Nucleus accumbens (tissue), 56 donors: ENCODE data around the gene ACER1.
"Not testable (repeated sequence)": the region's sequence is repeated elsewhere in the genome, so short reads cannot be mapped to it uniquely, and the experiment has no call there.

ENCODE experiments used
- DNase-seq, 56 donors: peaks; one replicate each; lab custom pipeline; 2025; lab: John Stamatoyannopoulos, UW

ACER1 gene

DNA sequence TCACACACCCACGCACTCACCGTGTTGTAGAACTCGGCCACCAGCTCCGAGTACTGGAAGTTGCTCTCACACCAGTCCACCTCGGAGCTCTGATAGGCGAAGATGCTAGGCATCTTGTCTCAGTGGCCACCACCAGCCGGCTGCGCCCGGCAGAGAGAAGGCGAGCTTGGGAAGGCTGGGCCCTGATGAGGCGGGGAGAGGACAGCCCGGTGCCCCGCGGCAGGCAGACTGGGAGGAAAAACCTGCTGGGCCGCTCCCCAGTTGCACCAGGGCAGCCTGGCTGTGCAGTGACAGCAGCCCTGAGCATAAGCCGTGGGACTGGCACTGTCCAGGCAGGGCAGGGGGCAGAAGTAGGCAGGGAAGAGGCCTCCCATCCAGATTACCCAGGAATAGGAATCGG, at the start of gene ACER1:
ACER1 (minus strand) TSS at position 174 of the 400 bp plus-strand sequence; CDS start at position 113, 61 bp downstream.
- DNase-seq: no peak

GRCh38 chr19:6383188-6383587, 49.8 kb upstream of the ACER1 start:
- no peak for DNase-seq

- DNase-seq: peak in 21 of 56 donors; percentile 3 to 69 (median 35)
Measured at GRCh38 chr19:6381030-6381750, 47.8 kb upstream of the ACER1 start.

GRCh38 chr19:6379744-6380143, 46.3 kb upstream of the ACER1 start:
- DNase-seq: no peak

GRCh38 chr19:6378486-6378885, 45.1 kb upstream of the ACER1 start:
- no peak for DNase-seq

DNA sequence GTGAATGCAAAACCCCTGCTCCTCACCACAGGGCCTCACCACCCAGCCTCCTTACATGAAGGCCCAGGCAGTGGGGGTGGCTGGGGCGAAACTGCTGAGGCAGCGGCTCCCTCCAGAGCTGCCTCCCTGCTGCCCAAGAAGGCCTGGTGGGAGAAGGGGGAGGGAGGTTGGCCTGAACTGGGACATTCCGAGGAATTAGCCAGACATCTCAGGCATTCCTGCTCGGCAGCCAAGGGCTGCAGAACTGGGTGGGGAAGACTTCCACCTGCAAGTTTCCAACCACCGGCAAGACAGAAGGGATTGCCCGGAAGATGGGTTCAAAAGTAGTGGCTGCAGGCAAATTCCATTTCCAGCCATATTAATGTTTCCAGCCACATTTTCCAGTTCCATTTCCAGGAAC, 44.6 kb upstream of the ACER1 start:
- no peak for DNase-seq

DNA sequence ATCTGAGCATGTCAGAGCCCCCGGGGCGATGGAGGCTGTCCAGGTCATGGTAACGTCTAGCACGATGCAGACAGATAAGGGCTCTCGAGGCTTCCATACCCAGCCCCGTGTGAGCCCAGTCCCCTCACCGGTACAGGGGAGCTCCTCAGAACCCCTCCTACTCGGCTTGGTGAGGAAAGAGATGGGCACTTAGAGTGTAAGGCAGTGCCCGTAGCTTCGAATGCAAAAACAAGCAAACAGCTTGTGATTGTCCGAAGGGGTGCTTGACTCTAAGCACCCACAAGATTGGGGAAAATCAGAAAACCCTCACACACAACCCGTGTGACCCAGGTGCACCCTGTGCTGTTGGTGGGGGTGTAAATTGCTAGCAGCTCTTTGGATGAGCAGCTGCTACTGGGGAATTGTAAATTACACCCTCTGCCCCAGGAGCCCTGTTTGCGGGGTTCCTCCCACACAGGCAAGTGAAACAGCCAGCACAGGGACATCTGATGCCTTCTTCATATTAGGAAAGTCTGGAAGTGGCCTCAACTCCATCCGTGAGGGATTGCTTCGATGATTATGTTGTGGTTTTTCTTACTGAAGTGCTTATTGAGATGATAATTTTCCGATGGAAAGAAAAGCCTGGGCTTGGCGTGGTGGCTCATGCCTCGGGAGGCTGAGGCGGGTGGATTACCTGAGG, 43.2 kb upstream of the ACER1 start:
- DNase-seq: peak in 1 of 56 donors; percentile 4

GRCh38 chr19:6375411-6376010, 42.1 kb upstream of the ACER1 start, which contains the start of gene PSPN:
TSS of gene PSPN (minus strand) at chr19:6375933. CDS start at chr19:6375849, 84 bp downstream.
- DNase-seq: no peak

GRCh38 chr19:6374711-6375410, 41.4 kb upstream of the ACER1 start:
- DNase-seq: no peak

DNA sequence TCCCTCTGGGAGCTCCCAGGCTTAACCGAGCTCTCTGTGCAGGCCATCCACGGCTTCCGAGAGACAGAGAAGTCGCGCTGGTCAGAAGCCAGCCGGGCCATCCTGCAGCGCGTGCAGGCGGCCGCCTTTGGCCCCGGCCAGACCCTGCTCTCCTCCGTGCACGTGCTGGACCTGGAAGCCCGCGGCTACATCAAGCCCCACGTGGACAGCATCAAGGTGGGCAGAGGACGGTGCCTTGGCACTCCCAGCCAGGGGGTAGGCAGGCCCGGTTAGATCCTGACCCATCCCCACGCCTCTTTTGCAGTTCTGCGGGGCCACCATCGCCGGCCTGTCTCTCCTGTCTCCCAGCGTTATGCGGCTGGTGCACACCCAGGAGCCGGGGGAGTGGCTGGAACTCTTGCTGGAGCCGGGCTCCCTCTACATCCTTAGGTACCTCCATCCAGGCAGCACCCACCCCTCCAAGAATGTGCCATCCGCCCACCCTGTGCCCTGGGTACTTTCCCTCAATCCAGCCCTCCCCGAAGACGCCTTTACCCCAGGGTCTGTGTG, 40.8 kb upstream of the ACER1 start:
- no peak for DNase-seq

GRCh38 chr19:6373813-6374108, 40.3 kb upstream of the ACER1 start:
- no peak for DNase-seq

GRCh38 chr19:6373096-6373812, 39.8 kb upstream of the ACER1 start:
- DNase-seq: peak; percentile 85 to 99 (median 97)

DNA sequence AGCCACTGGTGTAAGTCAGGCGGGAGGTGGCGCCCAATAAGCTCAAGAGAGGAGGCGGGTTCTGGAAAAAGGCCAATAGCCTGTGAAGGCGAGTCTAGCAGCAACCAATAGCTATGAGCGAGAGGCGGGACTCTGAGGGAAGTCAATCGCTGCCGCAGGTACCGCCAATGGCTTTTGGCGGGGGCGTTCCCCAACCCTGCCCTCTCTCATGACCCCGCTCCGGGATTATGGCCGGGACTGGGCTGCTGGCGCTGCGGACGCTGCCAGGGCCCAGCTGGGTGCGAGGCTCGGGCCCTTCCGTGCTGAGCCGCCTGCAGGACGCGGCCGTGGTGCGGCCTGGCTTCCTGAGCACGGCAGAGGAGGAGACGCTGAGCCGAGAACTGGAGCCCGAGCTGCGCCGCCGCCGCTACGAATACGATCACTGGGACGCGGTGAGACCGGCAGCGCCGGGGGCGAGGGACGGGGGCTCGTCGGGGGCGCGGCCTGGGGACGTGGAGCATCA, 39.2 kb upstream of the ACER1 start, which contains the start of gene ALKBH7:
ALKBH7 (plus strand) TSS at position 201 of the 502 bp plus-strand sequence; CDS start at position 228, 27 bp downstream.
- peak; percentile 85 to 100 (median 97) for DNase-seq

- DNase-seq: no peak
Measured at GRCh38 chr19:6364353-6364752, 30.9 kb upstream of the ACER1 start.

DNA sequence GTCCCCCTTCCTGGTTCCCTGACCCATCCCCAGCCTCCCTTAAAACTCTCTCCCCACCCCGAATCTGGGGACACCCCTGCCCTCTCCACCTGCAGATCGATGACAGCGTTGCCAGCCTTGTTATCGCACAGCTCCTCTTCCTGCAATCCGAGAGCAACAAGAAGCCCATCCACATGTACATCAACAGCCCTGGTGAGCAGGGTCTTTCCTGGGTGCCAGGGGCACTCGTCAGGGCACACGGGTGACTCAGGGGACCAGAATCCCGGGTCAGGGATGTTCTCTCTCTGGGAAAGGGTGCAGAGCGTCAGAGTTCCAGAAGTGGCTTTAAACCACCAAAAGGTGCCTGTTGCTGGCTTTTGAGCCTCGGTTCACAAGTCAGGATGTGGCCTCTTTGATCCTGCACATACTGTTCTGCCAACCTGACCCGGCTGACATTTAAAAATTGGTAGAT, 29.0 kb upstream of the ACER1 start:
- peak in 1 of 56 donors; percentile 15 for DNase-seq

DNA sequence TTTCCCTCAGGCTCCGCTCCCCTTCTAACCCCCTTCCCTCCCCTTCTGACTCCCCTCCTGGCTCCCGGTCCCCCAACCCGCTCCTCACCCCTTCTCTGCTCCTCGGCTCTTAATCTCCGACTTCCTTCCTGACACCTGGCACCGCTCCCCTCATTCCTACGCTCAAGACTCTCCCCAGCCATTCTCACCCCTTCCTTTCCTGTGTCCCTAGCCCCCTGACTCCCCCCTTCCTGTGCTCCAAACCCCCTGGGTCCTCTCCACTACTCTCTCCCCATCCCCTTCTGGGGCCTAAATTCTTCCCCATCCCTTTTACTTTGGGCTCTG, 28.6 kb upstream of the ACER1 start:
- peak in 3 of 56 donors; percentile 30 to 49 (median 49) for DNase-seq

DNA sequence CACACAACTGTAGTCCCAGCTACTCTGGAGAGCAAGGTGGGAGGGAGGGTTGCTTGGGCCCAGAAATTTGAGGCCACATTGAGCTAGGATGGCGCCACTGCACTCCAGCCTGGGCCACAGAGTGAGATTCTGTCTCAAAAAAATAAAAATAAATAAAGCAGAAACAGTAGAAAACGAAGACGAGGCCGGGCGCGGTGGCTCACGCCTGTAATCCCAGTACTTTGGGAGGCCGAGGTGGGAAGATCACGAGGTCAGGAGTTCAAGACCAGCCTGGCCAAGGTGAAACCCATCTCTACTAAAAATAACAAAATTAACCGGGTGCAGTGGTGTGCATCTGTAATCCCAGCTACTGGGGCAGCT, 27.4 kb upstream of the ACER1 start:
- DNase-seq: not testable (repeated sequence)

GRCh38 chr19:6360445-6360844, 27.0 kb upstream of the ACER1 start:
- DNase-seq: not testable (repeated sequence)

DNA sequence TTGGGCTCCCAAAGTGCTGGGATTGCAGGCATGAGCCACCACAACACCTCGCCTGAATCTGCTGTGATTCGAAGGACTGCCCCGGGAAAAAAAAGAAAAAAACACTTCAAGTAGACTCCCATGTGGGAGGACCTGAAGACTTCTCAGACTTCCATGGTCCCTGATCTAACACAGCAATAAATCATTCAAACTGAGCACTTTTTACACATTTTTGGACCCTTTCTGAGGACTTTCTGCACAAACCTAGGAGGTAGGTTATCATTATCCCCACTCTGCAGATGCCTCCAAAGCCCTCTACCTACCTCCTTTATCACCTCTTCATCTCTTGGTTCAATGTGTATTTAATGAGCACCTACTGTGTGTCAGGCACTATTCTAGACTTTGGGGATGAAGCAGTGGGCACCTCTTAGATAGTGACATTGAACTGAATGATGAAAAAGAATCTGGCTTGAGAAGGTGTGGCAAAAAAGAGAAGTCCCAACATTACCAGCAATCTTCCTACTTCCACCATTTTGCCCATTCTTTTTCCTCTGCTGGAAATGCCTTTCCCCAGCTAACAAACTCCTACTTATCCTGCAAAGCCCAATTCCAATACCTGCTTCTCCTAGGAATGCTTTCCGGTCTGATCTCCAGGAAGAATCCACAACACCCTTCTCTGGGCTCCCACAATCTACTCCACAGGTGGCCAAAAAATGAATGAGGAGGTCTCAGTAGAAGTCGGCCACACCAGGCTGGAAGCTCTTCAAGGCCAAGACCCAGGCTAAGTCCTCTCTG, 26.3 kb upstream of the ACER1 start:
- DNase-seq: no peak
